ENCODE data around the gene ATP9B. TPM values are rescaled to one million over a fixed set of nuclear protein-coding genes. Genes with fewer than 3 reads are reported as not detected.

The ATP9B gene
- total RNA-seq, 2 experiments from 2014 or later: 15.9 to 16.6 TPM

GRCh38 chr18:79050005-79050404 lies 19.2 kb upstream of the ATP9B start:
- H3K27ac Mint-ChIP-seq: no peak overlapping the region
- intact Hi-C loops (cut with micrococcal nuclease): no loop called here
- H3K27me3 Mint-ChIP-seq: peaks cover 9% of the 10 kb centered on the region
- H3K4me3 Mint-ChIP-seq: no peak overlapping the region
- DNase-seq: no peak
- no peaks in the 10 kb centered on the region for H3K36me3 Mint-ChIP-seq
- POLR2A ChIA-PET: no interaction called here
- no peaks in the 10 kb centered on the region for H3K9me3 Mint-ChIP-seq
- H3K4me1 Mint-ChIP-seq (ENCODE audit: low read depth): no peaks in the 10 kb centered on the region
- CTCF ChIA-PET: no interaction called here

DNA sequence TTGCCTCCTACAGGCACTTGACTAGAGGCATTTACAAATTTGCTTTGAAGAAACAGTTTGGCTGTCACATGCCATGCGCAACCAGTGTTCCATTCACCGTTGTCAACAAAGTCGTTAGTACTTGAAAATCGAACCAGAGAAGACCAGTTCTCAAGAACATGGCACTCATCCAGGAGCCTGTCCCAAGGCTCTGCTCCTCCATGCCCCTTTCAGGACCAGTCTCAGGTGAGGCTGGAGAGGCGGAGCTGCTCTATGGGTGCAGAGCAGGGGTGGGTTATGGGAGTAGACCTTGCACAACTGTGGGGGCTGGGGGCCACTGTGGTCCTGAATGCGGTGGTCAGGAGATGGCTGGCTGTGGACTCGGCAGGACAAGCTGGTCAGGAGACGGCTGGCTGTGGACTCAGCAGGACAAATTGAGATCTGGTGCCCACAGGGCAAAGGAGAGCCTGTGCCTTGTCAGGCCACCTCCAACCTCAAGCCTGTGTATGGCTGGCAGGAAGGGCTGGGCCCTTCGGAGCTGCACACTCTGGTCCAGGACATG lies 12.3 kb upstream of the ATP9B start:
- Mint-ChIP-seq H3K9me3 (peaks cover 2% of the 10 kb centered on the region), H3K4me3 (no peak overlapping the region), H3K36me3 (no peaks in the 10 kb centered on the region), H3K27ac (no peak overlapping the region), H3K4me1 (ENCODE audit: low read depth) (no peaks in the 10 kb centered on the region), H3K27me3 (peaks cover 9% of the 10 kb centered on the region)
- ChIA-PET CTCF (no interaction called here), POLR2A (interaction anchor here (0.6 kb wide), 1 partner anchor 277 kb away, joined by 3 read pairs; no protein-coding TSS in a partner anchor)
- intact Hi-C loops (cut with micrococcal nuclease): no loop called here
- no peak for DNase-seq

GRCh38 chr18:79058007-79058406 lies 11.2 kb upstream of the ATP9B start:
- H3K27me3 Mint-ChIP-seq: peaks cover 9% of the 10 kb centered on the region
- H3K27ac Mint-ChIP-seq: no peak overlapping the region
- ChIA-PET CTCF (no interaction called here), POLR2A (no interaction called here)
- H3K9me3 Mint-ChIP-seq: peaks cover 2% of the 10 kb centered on the region
- DNase-seq: no peak
- no peaks in the 10 kb centered on the region for H3K4me1 Mint-ChIP-seq (ENCODE audit: low read depth)
- no peaks in the 10 kb centered on the region for H3K36me3 Mint-ChIP-seq
- intact Hi-C loops (cut with micrococcal nuclease): no loop called here
- H3K4me3 Mint-ChIP-seq: no peak overlapping the region

DNA sequence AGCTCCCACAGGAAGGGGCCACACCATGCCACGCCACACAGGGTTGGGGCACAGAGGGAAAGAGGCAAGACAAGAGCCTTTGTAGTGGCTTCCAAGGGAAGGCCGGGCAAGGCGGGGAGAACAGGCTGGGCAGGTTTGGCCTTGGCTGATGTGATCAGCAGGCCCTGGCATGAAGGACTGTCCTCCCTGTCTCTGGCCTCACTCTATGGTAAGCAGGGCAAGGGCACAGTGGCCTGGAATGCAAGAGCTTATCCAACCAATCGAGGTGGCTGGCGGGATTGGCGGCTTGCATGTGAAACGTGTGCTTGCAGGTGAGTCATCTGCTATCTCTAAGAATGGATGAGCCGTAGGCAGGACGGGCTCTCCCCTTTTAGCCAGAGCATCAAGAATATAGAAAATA lies 6.4 kb upstream of the ATP9B start:
- DNase-seq: no peak
- H3K4me3 Mint-ChIP-seq: no peak overlapping the region
- H3K27me3 Mint-ChIP-seq: peaks cover 8% of the 10 kb centered on the region
- H3K36me3 Mint-ChIP-seq: peaks cover 22% of the 10 kb centered on the region
- H3K4me1 Mint-ChIP-seq (ENCODE audit: low read depth): peaks cover 6% of the 10 kb centered on the region
- intact Hi-C loops (cut with micrococcal nuclease): loop anchor here (10.0 kb wide), 2 partner anchors 342 to 462 kb away; no protein-coding TSS in a partner anchor
- POLR2A ChIA-PET: no interaction called here
- CTCF ChIA-PET: no interaction called here
- H3K27ac Mint-ChIP-seq: no peak overlapping the region
- H3K9me3 Mint-ChIP-seq: peaks cover 23% of the 10 kb centered on the region

- Mint-ChIP-seq H3K9me3 (peaks cover 23% of the 10 kb centered on the region), H3K36me3 (peaks cover 22% of the 10 kb centered on the region), H3K4me3 (no peak overlapping the region), H3K4me1 (ENCODE audit: low read depth) (peaks cover 11% of the 10 kb centered on the region), H3K27me3 (peaks cover 8% of the 10 kb centered on the region), H3K27ac (no peak overlapping the region)
- ChIA-PET POLR2A (no interaction called here), CTCF (no interaction called here)
- no peak for DNase-seq
- intact Hi-C loops (cut with micrococcal nuclease): loop anchor here (10.0 kb wide), 2 partner anchors 341 to 461 kb away; no protein-coding TSS in a partner anchor
Measured at GRCh38 chr18:79064228-79064627, 5.0 kb upstream of the ATP9B start.

- H3K36me3 Mint-ChIP-seq: peaks cover 22% of the 10 kb centered on the region
- ChIA-PET POLR2A (no interaction called here), CTCF (no interaction called here)
- H3K27ac Mint-ChIP-seq: no peak overlapping the region
- no peak for DNase-seq
- H3K27me3 Mint-ChIP-seq: peaks cover 8% of the 10 kb centered on the region
- no peak overlapping the region for H3K4me3 Mint-ChIP-seq
- H3K9me3 Mint-ChIP-seq: peaks cover 23% of the 10 kb centered on the region
- H3K4me1 Mint-ChIP-seq (ENCODE audit: low read depth): peaks cover 16% of the 10 kb centered on the region
- intact Hi-C loops (cut with micrococcal nuclease): loop anchor here (10.0 kb wide), 2 partner anchors 339 to 459 kb away; no protein-coding TSS in a partner anchor
Measured at GRCh38 chr18:79065802-79066201, 3.4 kb upstream of the ATP9B start.

DNA sequence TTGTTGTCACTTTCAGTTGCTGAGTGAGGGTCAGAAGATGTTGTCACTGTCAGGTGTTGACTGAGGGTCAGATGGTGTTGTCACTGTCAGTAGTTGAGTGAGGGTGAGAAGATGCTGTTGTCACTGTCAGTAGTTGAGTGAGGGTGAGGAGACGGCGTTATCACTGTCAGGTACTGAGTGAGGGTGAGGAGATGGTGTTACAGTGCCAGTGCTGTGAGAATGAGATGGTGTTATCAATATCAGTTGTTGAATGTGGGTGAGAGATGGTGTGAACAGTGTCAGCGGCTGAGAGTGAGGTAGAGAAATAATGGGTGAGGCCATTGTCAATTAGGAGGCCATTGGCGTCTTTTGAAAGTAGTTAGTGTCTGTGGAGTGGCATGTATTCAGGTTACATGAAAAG lies 1.6 kb upstream of the ATP9B start:
- Mint-ChIP-seq H3K27me3 (peaks cover 8% of the 10 kb centered on the region), H3K4me1 (ENCODE audit: low read depth) (peaks cover 26% of the 10 kb centered on the region), H3K36me3 (peaks cover 24% of the 10 kb centered on the region), H3K9me3 (peaks cover 25% of the 10 kb centered on the region), H3K4me3 (peak overlapping the region; percentile 84), H3K27ac (peak overlapping the region; percentile 92)
- CTCF ChIA-PET: no interaction called here
- POLR2A ChIA-PET: no interaction called here
- DNase-seq: no peak
- intact Hi-C loops (cut with micrococcal nuclease): loop anchor here (2.0 to 10.0 kb wide), 3 partner anchors 89 to 457 kb away; no protein-coding TSS in a partner anchor

DNA sequence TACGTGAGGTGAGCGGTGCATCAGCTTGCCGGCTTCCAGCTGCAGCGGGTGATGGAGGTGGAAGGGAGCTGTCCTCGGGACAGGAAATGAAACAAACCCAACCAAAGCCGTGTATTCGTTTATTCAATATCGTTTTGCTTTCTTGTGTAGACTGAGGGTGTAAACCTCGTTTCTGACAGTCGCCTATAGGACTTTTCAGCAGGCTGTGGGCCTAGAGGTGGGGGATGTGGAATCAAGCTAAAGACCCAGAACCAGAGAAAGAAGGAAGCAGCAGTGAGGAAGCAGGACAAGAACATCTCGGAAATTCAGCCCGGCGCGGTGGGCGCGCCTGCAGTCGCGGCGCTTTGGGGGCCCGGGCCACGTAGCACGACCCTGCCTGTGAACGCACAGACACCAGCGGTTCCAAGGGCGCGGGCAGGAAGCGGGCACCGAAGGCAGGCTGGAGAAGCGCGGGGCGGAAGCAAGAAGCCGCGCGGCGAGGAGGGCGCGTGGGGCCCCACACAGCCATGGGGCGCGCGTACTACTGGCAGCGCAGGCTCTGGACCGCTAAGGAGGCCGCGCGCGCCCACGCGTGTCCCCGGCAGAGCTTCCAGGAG lies 755 bp upstream of the ATP9B start:
- Mint-ChIP-seq H3K4me3 (peak overlapping the region; percentile 84), H3K36me3 (peaks cover 26% of the 10 kb centered on the region), H3K4me1 (ENCODE audit: low read depth) (peaks cover 28% of the 10 kb centered on the region), H3K27me3 (peaks cover 8% of the 10 kb centered on the region), H3K9me3 (peaks cover 25% of the 10 kb centered on the region), H3K27ac (peak overlapping the region; percentile 92)
- ChIA-PET CTCF (no interaction called here), POLR2A (no interaction called here)
- peak; percentile 48 for DNase-seq
- intact Hi-C loops (cut with micrococcal nuclease): loop anchor here (2.0 to 10.0 kb wide), 3 partner anchors 88 to 456 kb away; no protein-coding TSS in a partner anchor

DNA sequence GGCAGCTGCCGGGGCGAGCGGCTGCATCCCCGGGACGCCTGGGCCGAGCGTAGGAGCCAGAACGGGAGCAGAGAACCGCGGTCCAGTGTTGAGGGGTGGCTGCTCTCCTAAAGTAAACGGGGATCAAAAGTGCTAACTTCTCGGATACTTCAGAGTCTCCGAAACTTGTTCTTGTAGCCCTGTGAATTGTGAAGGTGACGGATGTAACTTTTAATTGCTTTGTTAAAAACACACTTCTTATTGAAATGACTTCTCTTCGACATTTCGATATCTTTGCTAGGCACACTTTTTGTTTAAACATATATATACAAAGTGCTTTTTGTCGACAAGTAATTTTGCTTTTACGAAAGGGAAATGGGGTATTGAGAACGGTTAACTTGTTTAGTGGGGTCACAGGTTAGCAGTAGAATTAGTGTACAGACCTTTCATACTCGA lies 540 bp downstream of the ATP9B start:
- peaks cover 25% of the 10 kb centered on the region for H3K9me3 Mint-ChIP-seq
- ChIA-PET POLR2A (no interaction called here), CTCF (no interaction called here)
- H3K4me3 Mint-ChIP-seq: peak overlapping the region; percentile 82
- peaks cover 38% of the 10 kb centered on the region for H3K4me1 Mint-ChIP-seq (ENCODE audit: low read depth)
- H3K27ac Mint-ChIP-seq: peak overlapping the region; percentile 84
- peaks cover 8% of the 10 kb centered on the region for H3K27me3 Mint-ChIP-seq
- intact Hi-C loops (cut with micrococcal nuclease): loop anchor here (1.0 to 10.0 kb wide), 6 partner anchors 87 to 965 kb away; partner anchors contain the start of genes CTDP1 and RBFA
- H3K36me3 Mint-ChIP-seq: peaks cover 30% of the 10 kb centered on the region
- DNase-seq: no peak

GRCh38 chr18:79070486-79070885 lies 1.3 kb downstream of the ATP9B start:
- intact Hi-C loops (cut with micrococcal nuclease): no loop called here
- H3K36me3 Mint-ChIP-seq: peaks cover 29% of the 10 kb centered on the region
- H3K27me3 Mint-ChIP-seq: peaks cover 8% of the 10 kb centered on the region
- peak overlapping the region; percentile 82 for H3K4me3 Mint-ChIP-seq
- H3K9me3 Mint-ChIP-seq: peaks cover 24% of the 10 kb centered on the region
- ChIA-PET CTCF (interaction anchor here (0.7 kb wide), 1 partner anchor 95 kb away, joined by 4 read pairs; no protein-coding TSS in a partner anchor), POLR2A (no interaction called here)
- peak overlapping the region; percentile 52 for H3K27ac Mint-ChIP-seq
- no peak for DNase-seq
- H3K4me1 Mint-ChIP-seq (ENCODE audit: low read depth): peaks cover 40% of the 10 kb centered on the region

- intact Hi-C loops (cut with micrococcal nuclease): no loop called here
- peak overlapping the region; percentile 82 for H3K4me3 Mint-ChIP-seq
- no peak for DNase-seq
- peaks cover 24% of the 10 kb centered on the region for H3K36me3 Mint-ChIP-seq
- peaks cover 44% of the 10 kb centered on the region for H3K4me1 Mint-ChIP-seq (ENCODE audit: low read depth)
- H3K27me3 Mint-ChIP-seq: peaks cover 2% of the 10 kb centered on the region
- peaks cover 19% of the 10 kb centered on the region for H3K9me3 Mint-ChIP-seq
- ChIA-PET CTCF (interaction anchor here (0.7 kb wide), 1 partner anchor 94 kb away, joined by 4 read pairs; no protein-coding TSS in a partner anchor), POLR2A (no interaction called here)
- no peak overlapping the region for H3K27ac Mint-ChIP-seq
Measured at GRCh38 chr18:79071037-79071436, 1.8 kb downstream of the ATP9B start.

GRCh38 chr18:79071503-79072210 lies 2.5 kb downstream of the ATP9B start:
- peaks cover 12% of the 10 kb centered on the region for H3K9me3 Mint-ChIP-seq
- H3K27me3 Mint-ChIP-seq: peaks cover 1% of the 10 kb centered on the region
- intact Hi-C loops (cut with micrococcal nuclease): no loop called here
- DNase-seq: no peak
- ChIA-PET POLR2A (no interaction called here), CTCF (no interaction called here)
- H3K4me3 Mint-ChIP-seq: no peak overlapping the region
- peaks cover 18% of the 10 kb centered on the region for H3K36me3 Mint-ChIP-seq
- H3K4me1 Mint-ChIP-seq (ENCODE audit: low read depth): peaks cover 50% of the 10 kb centered on the region
- no peak overlapping the region for H3K27ac Mint-ChIP-seq
